Caco-2 (cell line): Measurements from ENCODE around the gene BANP. TPM values are rescaled to one million over a fixed set of nuclear protein-coding genes. Genes with fewer than 3 reads are reported as not detected.

Experiments
- BruUV-seq: library from RNA; stranded (reverse); fragments of 400-500 nt; replicated peaks from 2 replicates; lab custom pipeline; 2021; lab: Mats Ljungman, UMichigan
- CTCF ChIA-PET: fragments of 300-600 bp; sonication (Branson Sonifier 250); formaldehyde crosslinking; loops from one replicate; lab custom pipeline; 2022; ENCODE audit warnings: antibody characterized with exemption; lab: Charles Lee
- POLR2A ChIA-PET: fragments of 300-600 bp; sonication (Branson Sonifier 250); formaldehyde crosslinking; loops from one replicate; lab custom pipeline; 2022; ENCODE audit warnings: antibody characterized with exemption; lab: Charles Lee
- DNase-seq, 2 experiments: peaks; one replicate each; pipeline versions ENCODE4 v3.0.0 to v3.0.0-alpha.2; 2020 to 2022
- H3K27me3 ChIP-seq: replicated peaks from 2 replicates; pipeline ENCODE4 v1.6.0; 2011; ENCODE audit warnings: low read length; ENCODE audit not compliant: control insufficient read depth, insufficient read depth
- H3K36me3 ChIP-seq: 2 replicates; pipeline ENCODE4 v1.5.1; 2011; ENCODE audit warnings: low read length; ENCODE audit not compliant: control insufficient read depth, insufficient read depth
- H3K4me1 ChIP-seq: fragments of 250-450 bp; sonication (Bioruptor Pico); 2 replicates; pipeline ENCODE4 v1.5.1; 2020; ENCODE audit warnings: mild to moderate bottlenecking
- H3K4me3 ChIP-seq: 2 replicates; pipeline ENCODE4 v1.5.1; 2011; ENCODE audit warnings: low read depth, mild to moderate bottlenecking, control low read depth, low read length
- H3K9me3 ChIP-seq: fragments of 250-450 bp; sonication (Bioruptor Pico); 2 replicates; pipeline ENCODE4 v1.5.1; 2020; ENCODE audit warnings: mild to moderate bottlenecking, moderate library complexity
- H3K27ac Mint-ChIP-seq: one replicate; pipeline ENCODE4 v1.8.0; 2022; ENCODE audit warnings: mixed read lengths; ENCODE audit not compliant: unreplicated experiment
- H3K27me3 Mint-ChIP-seq: one replicate; pipeline ENCODE4 v1.8.0; 2022; ENCODE audit warnings: mixed read lengths; ENCODE audit not compliant: insufficient read depth, unreplicated experiment
- H3K36me3 Mint-ChIP-seq: one replicate; pipeline ENCODE4 v1.8.0; 2022; ENCODE audit warnings: mild to moderate bottlenecking, mixed read lengths; ENCODE audit not compliant: insufficient read depth, unreplicated experiment
- H3K4me1 Mint-ChIP-seq: one replicate; pipeline ENCODE4 v1.8.0; 2022; ENCODE audit warnings: low read depth, mixed read lengths; ENCODE audit not compliant: unreplicated experiment
- H3K4me3 Mint-ChIP-seq: one replicate; pipeline ENCODE4 v1.8.0; 2022; ENCODE audit warnings: mild to moderate bottlenecking, moderate library complexity, mixed read lengths; ENCODE audit not compliant: unreplicated experiment
- H3K9me3 Mint-ChIP-seq: one replicate; pipeline ENCODE4 v1.8.0; 2022; ENCODE audit warnings: mixed read lengths; ENCODE audit not compliant: unreplicated experiment
- CTCF ChIP-seq, 2 experiments: fragments of 200-600 bp in 1 of 2; IDR thresholded peaks; 1 replicate in 1 of 2; 2 replicates in 1 of 2; pipeline versions ENCODE4 v1.5.1 to v1.8.0; 2011 to 2022; ENCODE audit warnings: antibody characterized with exemption in 1 of 2, control low read depth in 1 of 2, inconsistent platforms in 1 of 2, low read depth in 1 of 2, low read length in 1 of 2, mild to moderate bottlenecking in 1 of 2, moderate library complexity in 1 of 2; ENCODE audit not compliant: insufficient read depth in 1 of 2, severe bottlenecking in 1 of 2, unreplicated experiment in 1 of 2
- intact Hi-C: fragments of 100-400 bp; cut with micrococcal nuclease; formaldehyde crosslinking; loops from one replicate; pipeline ENCODE4 v1.10.0; 2022; ENCODE audit not compliant: unreplicated experiment
- total RNA-seq: library from RNA; stranded (reverse); gene quantifications from 2 replicates; pipeline ENCODE4 v1.2.3, GENCODE V29; 2022

The BANP gene
- total RNA-seq, 1 experiment from 2014 or later: 44.4 TPM

GRCh38 chr16:87966064-87966645 lies 14.9 kb downstream of the BANP start:
- intact Hi-C loops: no loop called here
- H3K9me3 ChIP-seq: peaks cover 2% of the 10 kb centered on the region; the same call in 1 of the 2 replicates
- H3K4me1 ChIP-seq: peaks cover 10% of the 10 kb centered on the region; the same call in 1 of the 2 replicates
- no peaks in the 10 kb centered on the region for H3K27me3 Mint-ChIP-seq
- peaks cover under 1% of the 10 kb centered on the region; the same call in 1 of the 2 replicates for H3K36me3 ChIP-seq
- TF ChIP-seq CTCF (IDR thresholded peaks at IDR 0.05; ENCODE audit: insufficient read depth in 1 of 2, low read depth in 1 of 2, low read length in 1 of 2, severe bottlenecking in 1 of 2, unreplicated experiment in 1 of 2): no peak
- H3K27me3 ChIP-seq: no peaks in the 10 kb centered on the region
- H3K4me3 Mint-ChIP-seq: no peak overlapping the region
- POLR2A ChIA-PET: no interaction called here
- no peak overlapping the region for H3K4me3 ChIP-seq
- H3K27ac Mint-ChIP-seq: peak overlapping the region; percentile 48
- H3K9me3 Mint-ChIP-seq: peaks cover 8% of the 10 kb centered on the region
- DNase-seq: no peak
- H3K4me1 Mint-ChIP-seq: peaks cover 7% of the 10 kb centered on the region
- no TSS peak for BruUV-seq
- peaks cover 12% of the 10 kb centered on the region for H3K36me3 Mint-ChIP-seq
- CTCF ChIA-PET: interaction anchor here (0.6 kb wide), 1 partner anchor 21 kb away, joined by 3 read pairs; no protein-coding TSS in a partner anchor

GRCh38 chr16:87966685-87967185 lies 15.5 kb downstream of the BANP start:
- peaks cover 8% of the 10 kb centered on the region for H3K9me3 ChIP-seq
- peaks cover 1% of the 10 kb centered on the region; the same call in 1 of the 2 replicates for H3K36me3 ChIP-seq
- BruUV-seq: no TSS peak
- CTCF ChIA-PET: interaction anchor here (0.6 kb wide), 1 partner anchor 21 kb away, joined by 3 read pairs; no protein-coding TSS in a partner anchor
- Mint-ChIP-seq H3K9me3 (peaks cover 13% of the 10 kb centered on the region), H3K27ac (peak overlapping the region; percentile 48), H3K36me3 (peaks cover 18% of the 10 kb centered on the region), H3K4me1 (peaks cover 7% of the 10 kb centered on the region), H3K4me3 (no peak overlapping the region), H3K27me3 (no peaks in the 10 kb centered on the region)
- no peak for DNase-seq
- intact Hi-C loops: no loop called here
- H3K4me1 ChIP-seq: peaks cover 4% of the 10 kb centered on the region; the same call in 1 of the 2 replicates
- no peak for TF ChIP-seq CTCF (IDR thresholded peaks at IDR 0.05; ENCODE audit: insufficient read depth in 1 of 2, low read depth in 1 of 2, low read length in 1 of 2, severe bottlenecking in 1 of 2, unreplicated experiment in 1 of 2)
- no peaks in the 10 kb centered on the region for H3K27me3 ChIP-seq
- POLR2A ChIA-PET: no interaction called here
- H3K4me3 ChIP-seq: no peak overlapping the region

GRCh38 chr16:87968541-87968940 lies 17.3 kb downstream of the BANP start:
- H3K4me1 Mint-ChIP-seq: peaks cover 7% of the 10 kb centered on the region
- no peak overlapping the region for H3K4me3 Mint-ChIP-seq
- H3K27me3 Mint-ChIP-seq: no peaks in the 10 kb centered on the region
- H3K27ac Mint-ChIP-seq: no peak overlapping the region
- H3K27me3 ChIP-seq: no peaks in the 10 kb centered on the region
- intact Hi-C loops: no loop called here
- CTCF ChIA-PET: no interaction called here
- H3K9me3 Mint-ChIP-seq: peaks cover 29% of the 10 kb centered on the region
- POLR2A ChIA-PET: no interaction called here
- peak in 1 of 2 experiments; percentile 24 for DNase-seq
- no peak overlapping the region for H3K4me3 ChIP-seq
- no TSS peak for BruUV-seq
- H3K9me3 ChIP-seq: peaks cover 17% of the 10 kb centered on the region
- H3K36me3 Mint-ChIP-seq: peaks cover 32% of the 10 kb centered on the region
- TF ChIP-seq CTCF (IDR thresholded peaks at IDR 0.05; ENCODE audit: insufficient read depth in 1 of 2, low read depth in 1 of 2, low read length in 1 of 2, severe bottlenecking in 1 of 2, unreplicated experiment in 1 of 2): no peak
- peaks cover 1% of the 10 kb centered on the region; the same call in 1 of the 2 replicates for H3K36me3 ChIP-seq
- H3K4me1 ChIP-seq: 0 out of 2 replicates have a peak, but pooled peaks cover 3% of the 10 kb centered on the region
